ENCODE data around the gene POFUT2. TPM values are rescaled to one million over a fixed set of nuclear protein-coding genes. Genes with fewer than 3 reads are reported as not detected.

POFUT2 gene
- total RNA-seq, 2 donors from 2014 or later = 49.0 to 73.3 TPM

- WGBS, 2 experiments (ENCODE audit: insufficient coverage in 1 of 2, insufficient read length in 1 of 2) = 90 to 96% methylated on average over 8 to 19 of the region's 19 CpGs
- peak; percentile 45 for DNase-seq
- Histone ChIP-seq H3K4me3 (ENCODE audit: low read length) (no peak overlapping the region), H3K4me1 (ENCODE audit: control insufficient read depth, insufficient read depth, low read length) (peaks cover 17% of the 10 kb centered on the region), H3K9ac (ENCODE audit: extremely low read depth, low read length, poor library complexity, severe bottlenecking) (no peak overlapping the region), H3K36me3 (ENCODE audit: control insufficient read depth, insufficient read depth, low read length) (no peaks in the 10 kb centered on the region), H3K9me3 (ENCODE audit: control insufficient read depth, low read length) (no peaks in the 10 kb centered on the region), H3K27me3 (ENCODE audit: control insufficient read depth, insufficient read depth, low read length, poor library complexity, severe bottlenecking) (no peaks in the 10 kb centered on the region), H3K27ac (ENCODE audit: low read depth, low read length) (no peak overlapping the region)
- Mint-ChIP-seq H3K9me3 (no peaks in the 10 kb centered on the region), H3K4me1 (peaks cover 34% of the 10 kb centered on the region), H3K36me3 (ENCODE audit: low read depth) (no peaks in the 10 kb centered on the region), H3K4me3 (no peak overlapping the region), H3K27ac (peak overlapping the region; percentile 59), H3K27me3 (ENCODE audit: insufficient read depth) (no peaks in the 10 kb centered on the region)
- no peak for TF ChIP-seq CTCF (conservative IDR thresholded peaks at IDR 0.05)
Observed at GRCh38 chr21:45335761-45336534, 48.3 kb upstream of the POFUT2 start.

GRCh38 chr21:45335151-45335760 is 47.6 kb upstream of the POFUT2 start:
- H3K27me3 ChIP-seq (ENCODE audit: control insufficient read depth, insufficient read depth, low read length, poor library complexity, severe bottlenecking) = no peaks in the 10 kb centered on the region
- H3K4me1 ChIP-seq (ENCODE audit: control insufficient read depth, insufficient read depth, low read length) = peaks cover 17% of the 10 kb centered on the region
- peaks cover 34% of the 10 kb centered on the region for H3K4me1 Mint-ChIP-seq
- peak overlapping the region; percentile 52 for H3K27ac Mint-ChIP-seq
- no peak overlapping the region for H3K27ac ChIP-seq (ENCODE audit: low read depth, low read length)
- no peaks in the 10 kb centered on the region for H3K9me3 Mint-ChIP-seq
- no peak for TF ChIP-seq CTCF (conservative IDR thresholded peaks at IDR 0.05)
- no peak overlapping the region for H3K4me3 ChIP-seq (ENCODE audit: low read length)
- no peaks in the 10 kb centered on the region for H3K27me3 Mint-ChIP-seq (ENCODE audit: insufficient read depth)
- H3K9me3 ChIP-seq (ENCODE audit: control insufficient read depth, low read length) = no peaks in the 10 kb centered on the region
- no peaks in the 10 kb centered on the region for H3K36me3 ChIP-seq (ENCODE audit: control insufficient read depth, insufficient read depth, low read length)
- no peak for DNase-seq
- no peaks in the 10 kb centered on the region for H3K36me3 Mint-ChIP-seq (ENCODE audit: low read depth)
- no peak overlapping the region for H3K4me3 Mint-ChIP-seq
- WGBS, 2 experiments (ENCODE audit: insufficient coverage in 1 of 2, insufficient read length in 1 of 2) = 89 to 97% methylated on average over 5 to 10 of the region's 14 CpGs
- no peak overlapping the region for H3K9ac ChIP-seq (ENCODE audit: extremely low read depth, low read length, poor library complexity, severe bottlenecking)

- Mint-ChIP-seq H3K4me3 (no peak overlapping the region), H3K27ac (no peak overlapping the region)
- no peak overlapping the region for H3K9ac ChIP-seq (ENCODE audit: extremely low read depth, low read length, poor library complexity, severe bottlenecking)
Observed at GRCh38 chr21:45334591-45335081, 46.9 kb upstream of the POFUT2 start.

More at GRCh38 chr21:45334591-45335081, 46.9 kb upstream of the POFUT2 start:
- Histone ChIP-seq H3K4me3 (ENCODE audit: low read length) (no peak overlapping the region), H3K27me3 (ENCODE audit: control insufficient read depth, insufficient read depth, low read length, poor library complexity, severe bottlenecking) (no peaks in the 10 kb centered on the region), H3K27ac (ENCODE audit: low read depth, low read length) (no peak overlapping the region), H3K4me1 (ENCODE audit: control insufficient read depth, insufficient read depth, low read length) (peaks cover 24% of the 10 kb centered on the region), H3K36me3 (ENCODE audit: control insufficient read depth, insufficient read depth, low read length) (no peaks in the 10 kb centered on the region), H3K9me3 (ENCODE audit: control insufficient read depth, low read length) (no peaks in the 10 kb centered on the region)
- Mint-ChIP-seq H3K36me3 (ENCODE audit: low read depth) (no peaks in the 10 kb centered on the region), H3K9me3 (no peaks in the 10 kb centered on the region), H3K27me3 (ENCODE audit: insufficient read depth) (no peaks in the 10 kb centered on the region), H3K4me1 (peaks cover 40% of the 10 kb centered on the region)
- 95 to 96% methylated on average over 7 to 9 of the region's 9 CpGs for WGBS, 2 experiments (ENCODE audit: insufficient coverage in 1 of 2, insufficient read length in 1 of 2)
- peak; percentile 44 for DNase-seq
- no peak for TF ChIP-seq CTCF (conservative IDR thresholded peaks at IDR 0.05)

All from endodermal cell (in vitro differentiated cells).